Natural killer cell (primary cell): ENCODE results near the gene ERI3. TPM values are rescaled to one million over a fixed set of nuclear protein-coding genes. Genes with fewer than 3 reads are reported as not detected.

Source experiments
- ATAC-seq, 3 donors: fragments of 150-1000 bp in 2 of 3; fragments of 200-7000 bp in 1 of 3; cut with Tn5 transposase; 1 replicate in 1 of 3; 2 replicates in 2 of 3; pipeline ENCODE4 v1.10.0; 2021; ENCODE audit warnings: mild to moderate bottlenecking in 2 of 3, moderate library complexity in 2 of 3
- DNase-seq, 2 donors: peaks; one replicate each; pipeline versions ENCODE4 v3.0.0 to v3.0.0-alpha.2; 2013 to 2021; ENCODE audit warnings: mixed read lengths in 1 of 2
- H3K27ac ChIP-seq: one replicate; pipeline ENCODE4 v1.5.1; 2013; ENCODE audit warnings: mild to moderate bottlenecking, low read length
- H3K27me3 ChIP-seq: one replicate; pipeline ENCODE4 v1.6.1; 2013; ENCODE audit warnings: low read length; ENCODE audit not compliant: control insufficient read depth, insufficient read depth
- H3K36me3 ChIP-seq: one replicate; pipeline ENCODE4 v1.6.1; 2013; ENCODE audit warnings: low read length; ENCODE audit not compliant: control insufficient read depth, insufficient read depth
- H3K4me1 ChIP-seq: one replicate; pipeline ENCODE4 v1.6.1; 2013; ENCODE audit warnings: low read length; ENCODE audit not compliant: control insufficient read depth, insufficient read depth
- H3K4me3 ChIP-seq: one replicate; pipeline ENCODE4 v1.5.1; 2013; ENCODE audit warnings: low read length
- H3K9me3 ChIP-seq: one replicate; pipeline ENCODE4 v1.6.1; 2013; ENCODE audit warnings: low read length; ENCODE audit not compliant: control insufficient read depth, insufficient read depth
- H3K27ac Mint-ChIP-seq, 2 donors: one replicate each; pipeline ENCODE4 v1.8.0; 2022; ENCODE audit warnings: mild to moderate bottlenecking in 2 of 2, mixed read lengths in 2 of 2, moderate library complexity in 1 of 2
- H3K27me3 Mint-ChIP-seq, 2 donors: one replicate each; pipeline ENCODE4 v1.8.0; 2022; ENCODE audit warnings: low read depth in 2 of 2, mixed read lengths in 2 of 2
- H3K36me3 Mint-ChIP-seq: one replicate; pipeline ENCODE4 v1.8.0; 2022; ENCODE audit warnings: mixed read lengths
- H3K4me1 Mint-ChIP-seq, 2 donors: one replicate each; pipeline ENCODE4 v1.8.0; 2022; ENCODE audit warnings: mixed read lengths in 2 of 2
- H3K4me3 Mint-ChIP-seq: one replicate; pipeline ENCODE4 v1.8.0; 2022; ENCODE audit warnings: mild to moderate bottlenecking, moderate library complexity, mixed read lengths
- H3K9me3 Mint-ChIP-seq, 2 donors: one replicate each; pipeline ENCODE4 v1.8.0; 2022; ENCODE audit warnings: mixed read lengths in 2 of 2
- CTCF ChIP-seq: fragments of 200-600 bp; IDR thresholded peaks from one replicate; pipeline ENCODE4 v1.8.0; 2022; ENCODE audit warnings: antibody characterized with exemption
- WGBS: methylation state at CpG from one replicate; pipeline ENCODE4 v1.1.7; 2013; ENCODE audit warnings: missing lambda C conversion rate; ENCODE audit not compliant: insufficient coverage; 5-methylcytosine and 5-hydroxymethylcytosine counted together
- intact Hi-C: fragments of 100-400 bp; cut with micrococcal nuclease; formaldehyde crosslinking; loops from one replicate; pipeline ENCODE4 v1.14.2; 2022
- total RNA-seq, 4 donors: library from RNA; stranded (reverse); fragments of 120-200 nt in 1 of 4; gene quantifications; one replicate each; pipeline versions ENCODE4 v1.2.3 to v1.2.4, GENCODE V29; 2013 to 2022

ERI3 gene
- total RNA-seq, 3 donors from 2014 or later (not counting 1 experiment from before 2014, with no cell fraction given), result 28.3 to 35.3 (median 30.4) TPM

GRCh38 chr1:44330935-44331334 is 24.1 kb downstream of the ERI3 start:
- ATAC-seq (no peak), DNase-seq (no peak)
- no peak overlapping the region for H3K27ac ChIP-seq
- Mint-ChIP-seq H3K36me3 (peaks cover 4% of the 10 kb centered on the region), H3K27ac (no peak overlapping the region), H3K9me3 (no peaks in the 10 kb centered on the region), H3K27me3 (no peaks in the 10 kb centered on the region), H3K4me3 (no peak overlapping the region), H3K4me1 (peaks cover 0 to 17% of the 10 kb centered on the region in 2 donors)
- H3K4me1 ChIP-seq, result no peaks in the 10 kb centered on the region
- intact Hi-C loops, result no loop called here
- H3K4me3 ChIP-seq, result no peak overlapping the region
- peaks cover 9% of the 10 kb centered on the region for H3K36me3 ChIP-seq
- TF ChIP-seq CTCF, result no peak
- H3K27me3 ChIP-seq, result no peaks in the 10 kb centered on the region
- 95% methylated on average over 2 of the region's 2 CpGs for WGBS
- no peaks in the 10 kb centered on the region for H3K9me3 ChIP-seq

GRCh38 chr1:44328671-44329416 is 26.2 kb downstream of the ERI3 start:
- H3K36me3 ChIP-seq, result peaks cover 2% of the 10 kb centered on the region
- intact Hi-C loops, result no loop called here
- H3K27me3 Mint-ChIP-seq, result no peaks in the 10 kb centered on the region

GRCh38 chr1:44327679-44328491 is 27.2 kb downstream of the ERI3 start:
- intact Hi-C loops, result no loop called here
- no peak overlapping the region for H3K4me3 ChIP-seq
- no peak for TF ChIP-seq CTCF
- no peaks in the 10 kb centered on the region for H3K9me3 Mint-ChIP-seq
- peaks cover 6 to 20% of the 10 kb centered on the region in 2 donors for H3K4me1 Mint-ChIP-seq
- no peak overlapping the region for H3K27ac Mint-ChIP-seq
- no peaks in the 10 kb centered on the region for H3K36me3 ChIP-seq
- H3K4me3 Mint-ChIP-seq, result no peak overlapping the region
- no peaks in the 10 kb centered on the region for H3K27me3 Mint-ChIP-seq
- DNase-seq, result no peak
- H3K27me3 ChIP-seq, result no peaks in the 10 kb centered on the region
- H3K4me1 ChIP-seq, result no peaks in the 10 kb centered on the region
- no peaks in the 10 kb centered on the region for H3K36me3 Mint-ChIP-seq
- 96% methylated on average over 8 of the region's 8 CpGs for WGBS
- no peaks in the 10 kb centered on the region for H3K9me3 ChIP-seq
- no peak for ATAC-seq
- H3K27ac ChIP-seq, result no peak overlapping the region

More at GRCh38 chr1:44328671-44329416, 26.2 kb downstream of the ERI3 start:
- Mint-ChIP-seq H3K9me3 (no peaks in the 10 kb centered on the region), H3K4me3 (no peak overlapping the region), H3K36me3 (no peaks in the 10 kb centered on the region), H3K27ac (no peak overlapping the region), H3K4me1 (peaks cover 3 to 19% of the 10 kb centered on the region in 2 donors)
- H3K27ac ChIP-seq, result no peak overlapping the region
- 89% methylated on average over 5 of the region's 5 CpGs for whole genome bisulfite sequencing
- no peak for DNase-seq
- H3K4me1 ChIP-seq, result no peaks in the 10 kb centered on the region
- no peaks in the 10 kb centered on the region for H3K9me3 ChIP-seq
- no peaks in the 10 kb centered on the region for H3K27me3 ChIP-seq
- ATAC-seq, result no peak
- H3K4me3 ChIP-seq, result no peak overlapping the region
- TF ChIP-seq CTCF, result no peak
